RPMI7951 (cell line): ENCODE results near the gene PRR36. TPM values are rescaled to one million over a fixed set of nuclear protein-coding genes. Genes with fewer than 3 reads are reported as not detected.
"Not testable (repeated sequence)": the region's sequence is repeated elsewhere in the genome, so short reads cannot be mapped to it uniquely, and the experiment has no call there.

ENCODE experiments used
- DNase-seq: peaks from one replicate; pipeline ENCODE4 v3.0.0-alpha.2; 2012; ENCODE audit warnings: low read depth
- total RNA-seq: library from RNA; depleted of rRNA; stranded (reverse); fragments of >200 nt; shearing (Covaris generic); gene quantifications from 2 replicates; pipeline ENCODE4 v1.2.3, GENCODE V29; 2014

Gene PRR36
- total RNA-seq, 1 experiment from 2014 or later, result not detected

DNA sequence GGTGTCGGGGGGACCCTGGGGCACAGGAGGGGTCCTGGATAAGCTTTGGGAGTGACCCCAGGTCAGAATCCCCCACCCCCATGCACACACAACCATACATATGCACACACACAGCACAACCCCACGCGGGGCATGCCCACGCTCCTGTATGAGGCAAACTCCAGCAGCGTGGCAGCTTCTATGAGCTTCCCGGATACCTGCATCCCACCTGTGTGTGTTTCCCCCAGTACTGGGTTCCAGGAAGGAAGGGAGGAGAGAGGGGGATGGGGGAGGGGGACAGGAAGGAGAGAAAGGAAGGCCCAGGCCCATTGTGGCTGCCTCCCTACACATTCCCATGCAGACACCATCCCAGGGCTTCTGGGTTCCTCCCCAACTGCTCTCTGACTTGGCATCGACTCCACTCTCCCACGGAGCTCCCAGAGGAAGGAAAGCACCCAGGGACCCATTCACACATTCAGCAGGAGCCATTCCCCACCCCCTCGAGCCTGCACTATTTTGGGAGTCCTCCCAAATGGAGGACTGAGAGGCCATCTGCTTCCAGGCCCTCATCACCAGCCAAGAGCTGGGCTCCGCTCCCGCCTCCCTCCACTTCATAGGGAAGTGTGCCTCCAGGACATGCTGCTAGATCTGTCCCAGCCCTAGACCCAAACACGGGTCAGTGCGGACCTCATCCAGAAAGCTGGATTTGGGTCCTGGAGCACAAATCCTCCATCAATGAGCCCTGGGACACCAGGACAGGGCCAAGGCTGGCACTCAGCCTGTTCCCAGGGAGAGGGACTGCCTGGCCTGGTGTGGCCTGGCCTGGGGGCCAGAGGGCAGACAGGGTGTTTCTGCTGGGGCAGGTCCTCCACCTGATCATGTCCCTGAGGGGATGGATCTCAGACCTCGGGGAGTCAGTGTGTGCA is 13.2 kb downstream of the PRR36 start:
- no peak for DNase-seq

DNA sequence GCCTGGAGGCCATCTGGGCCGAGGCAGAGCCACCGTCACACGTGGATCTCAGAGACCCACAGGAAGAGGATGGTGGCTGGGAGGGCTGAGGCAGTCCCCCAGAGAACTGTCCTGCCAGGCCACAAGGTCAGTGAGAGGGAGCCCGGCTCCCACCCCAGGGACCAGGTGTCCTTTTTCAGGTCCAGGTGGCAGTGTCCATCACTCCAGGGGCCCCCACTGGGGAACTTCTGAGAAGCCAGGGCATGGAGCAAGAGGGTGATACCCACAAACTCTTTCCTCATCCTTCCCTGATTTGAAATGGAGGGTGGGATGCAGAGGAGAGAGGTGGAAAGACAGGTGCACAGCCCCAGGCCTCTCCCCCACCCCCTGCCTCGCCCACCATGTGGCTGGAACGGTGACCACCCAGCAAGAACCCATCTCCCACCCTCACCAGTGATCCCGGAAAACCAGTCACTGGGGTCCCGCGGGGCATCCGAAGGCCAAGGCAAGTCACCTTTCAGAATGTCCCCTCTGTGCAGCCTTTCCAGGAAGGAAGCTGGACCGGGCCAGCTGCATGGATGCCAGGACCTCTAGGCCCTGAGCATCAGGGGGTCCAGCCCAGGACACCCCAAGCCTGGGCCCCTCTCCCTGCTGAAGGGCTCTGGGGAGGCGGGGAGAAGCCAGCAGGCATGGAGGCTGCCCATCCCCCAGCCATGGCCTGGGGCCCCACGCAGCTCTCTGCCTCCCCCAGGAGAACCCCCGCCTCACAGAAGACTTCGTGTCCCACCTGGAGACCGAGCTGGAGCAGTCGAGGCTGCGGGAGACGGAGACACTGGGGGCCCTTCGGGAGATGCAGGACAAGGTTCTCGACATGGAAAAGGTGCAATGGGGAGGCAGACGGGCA is 14.1 kb downstream of the PRR36 start:
- DNase-seq, result no peak

DNA sequence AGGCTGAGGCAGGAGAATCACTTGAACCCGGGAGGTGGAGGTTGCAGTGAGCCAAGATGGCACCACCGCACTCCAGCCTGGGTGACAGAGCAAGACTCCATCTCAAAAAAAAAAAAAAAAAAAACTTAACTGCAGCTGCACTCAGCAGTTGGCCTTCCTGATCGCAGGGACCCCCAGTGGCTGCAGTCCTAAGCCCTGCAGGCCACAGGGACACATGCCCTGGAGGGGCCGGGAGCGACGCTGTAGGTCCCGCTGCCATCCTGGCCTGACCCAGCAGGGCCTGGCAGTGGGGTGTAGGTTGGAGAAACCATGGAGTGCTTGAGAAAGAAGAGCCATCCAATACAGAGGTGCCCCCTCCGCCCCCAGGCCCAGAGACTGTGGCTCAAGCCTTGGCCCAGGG is 15.1 kb downstream of the PRR36 start:
- DNase-seq, result not testable (repeated sequence)

DNA sequence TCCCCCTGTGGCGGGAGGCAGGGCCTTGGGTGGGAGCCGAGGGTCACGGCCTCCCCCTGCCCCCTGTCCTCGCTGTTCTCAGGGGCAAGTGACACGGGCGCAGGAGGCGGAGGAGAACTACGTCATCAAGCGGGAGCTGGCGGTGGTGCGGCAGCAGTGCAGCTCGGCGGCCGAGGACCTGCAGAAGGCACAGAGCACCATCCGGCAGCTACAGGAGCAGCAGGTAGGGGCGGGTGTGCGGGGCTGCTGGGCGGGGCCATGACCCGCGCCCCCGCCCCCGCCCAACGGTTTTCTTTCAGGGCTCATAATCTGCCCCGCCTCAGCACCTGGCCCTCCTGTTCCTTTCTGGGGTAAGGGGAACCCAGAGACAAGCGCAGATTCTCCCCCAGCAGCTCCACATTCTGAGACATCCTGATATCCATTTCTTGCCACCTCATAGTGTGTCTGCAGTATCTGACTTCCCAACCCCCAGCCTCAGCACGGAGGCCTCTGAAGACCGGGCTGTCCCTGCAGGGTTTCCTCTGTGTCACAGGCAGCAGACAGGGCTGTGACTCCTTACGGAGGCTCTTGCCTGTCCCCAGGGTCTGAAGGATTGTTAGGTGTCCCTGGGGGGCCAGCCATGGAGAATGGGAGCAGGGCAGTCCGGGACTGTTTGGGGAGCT is 15.9 kb downstream of the PRR36 start:
- DNase-seq, result no peak

DNA sequence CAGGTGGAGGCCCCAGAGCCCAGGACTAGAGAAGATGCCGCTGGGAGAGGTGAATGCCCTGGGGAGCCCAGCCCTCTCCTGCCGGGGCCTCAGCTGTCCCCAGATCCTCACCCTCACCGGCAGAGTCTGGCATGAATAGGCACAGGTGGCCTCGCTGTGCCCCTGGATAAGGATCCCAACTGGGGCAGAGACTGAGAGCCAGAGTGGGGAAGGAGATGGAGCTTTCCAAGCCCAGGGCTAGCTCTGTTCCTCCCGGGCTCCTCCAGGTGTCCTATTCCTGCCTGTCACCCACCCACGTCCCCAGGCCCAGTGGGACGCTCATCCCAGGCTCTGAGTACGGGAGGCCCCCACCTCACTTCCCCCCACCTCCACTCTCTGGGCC is 16.5 kb downstream of the PRR36 start:
- no peak for DNase-seq

DNA sequence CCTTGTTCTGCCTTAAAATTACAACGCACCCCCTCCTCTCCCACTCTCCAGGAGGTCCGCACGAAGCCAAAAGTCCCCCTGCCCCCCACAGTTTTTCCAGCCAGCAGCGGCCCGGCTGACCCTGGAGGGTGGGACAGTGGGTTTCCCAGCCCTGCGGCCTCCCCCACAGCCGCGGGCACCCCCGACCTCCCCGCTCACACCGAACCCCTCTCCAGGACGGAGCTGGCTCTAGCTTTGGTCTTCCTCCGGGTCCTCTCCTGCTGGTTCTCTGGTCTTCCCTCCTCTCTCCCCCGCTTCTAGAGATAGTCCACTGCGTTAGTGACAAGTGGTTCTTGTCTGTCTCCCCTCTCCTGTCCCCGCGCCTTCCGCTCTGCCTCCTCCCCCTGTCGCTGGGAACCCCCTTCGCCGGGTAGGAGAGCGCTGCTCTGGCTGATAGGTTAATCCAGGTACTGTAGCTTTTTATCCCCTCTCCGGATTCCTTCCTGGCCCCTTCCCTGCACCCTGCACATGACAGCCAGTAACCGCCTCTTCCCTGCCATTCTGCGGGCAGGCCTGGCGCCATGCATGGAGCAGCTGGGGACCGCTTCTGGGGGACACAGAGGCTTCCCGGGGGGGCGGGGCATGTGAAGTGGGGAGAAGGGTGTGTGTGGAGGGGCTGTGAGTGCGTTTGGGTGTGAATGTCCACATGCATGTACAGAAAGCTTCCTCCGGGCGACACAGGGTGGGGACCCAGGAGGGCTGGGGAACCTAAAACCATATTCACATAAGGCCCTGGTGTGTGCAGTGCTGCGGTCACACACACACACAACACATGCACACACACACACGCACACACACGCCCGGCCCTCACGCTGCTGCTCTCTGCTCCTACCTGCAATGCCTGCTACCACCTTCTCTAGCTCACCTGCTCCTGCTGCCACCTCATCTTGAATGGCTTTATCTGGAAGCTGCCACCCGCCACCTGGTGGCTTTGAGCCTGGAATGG is 17.2 kb downstream of the PRR36 start:
- DNase-seq, result no peak

DNA sequence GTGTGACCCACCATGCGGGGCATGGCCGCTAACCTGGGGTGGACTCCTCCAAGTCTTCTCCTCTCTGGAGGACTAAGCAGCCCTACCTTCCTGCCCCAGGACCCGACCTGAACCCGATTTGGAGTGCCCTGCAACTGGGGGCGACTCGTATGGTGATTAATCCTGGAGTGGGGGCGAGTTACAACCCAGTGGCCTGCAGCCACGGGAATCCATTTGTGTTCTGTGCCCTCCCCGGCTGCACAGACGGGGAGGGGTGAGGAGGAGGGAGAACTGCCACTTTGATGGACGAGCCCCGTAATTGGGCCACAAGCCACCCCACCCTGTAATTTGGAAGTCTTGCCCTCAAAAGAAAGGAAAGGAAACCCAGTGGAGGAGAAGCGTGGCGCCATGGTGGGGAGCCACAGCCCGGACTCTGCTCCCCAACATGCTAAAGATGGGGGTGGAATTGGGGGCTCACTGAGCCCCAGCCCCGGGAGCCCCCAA is 18.0 kb downstream of the PRR36 start:
- DNase-seq, result no peak

DNA sequence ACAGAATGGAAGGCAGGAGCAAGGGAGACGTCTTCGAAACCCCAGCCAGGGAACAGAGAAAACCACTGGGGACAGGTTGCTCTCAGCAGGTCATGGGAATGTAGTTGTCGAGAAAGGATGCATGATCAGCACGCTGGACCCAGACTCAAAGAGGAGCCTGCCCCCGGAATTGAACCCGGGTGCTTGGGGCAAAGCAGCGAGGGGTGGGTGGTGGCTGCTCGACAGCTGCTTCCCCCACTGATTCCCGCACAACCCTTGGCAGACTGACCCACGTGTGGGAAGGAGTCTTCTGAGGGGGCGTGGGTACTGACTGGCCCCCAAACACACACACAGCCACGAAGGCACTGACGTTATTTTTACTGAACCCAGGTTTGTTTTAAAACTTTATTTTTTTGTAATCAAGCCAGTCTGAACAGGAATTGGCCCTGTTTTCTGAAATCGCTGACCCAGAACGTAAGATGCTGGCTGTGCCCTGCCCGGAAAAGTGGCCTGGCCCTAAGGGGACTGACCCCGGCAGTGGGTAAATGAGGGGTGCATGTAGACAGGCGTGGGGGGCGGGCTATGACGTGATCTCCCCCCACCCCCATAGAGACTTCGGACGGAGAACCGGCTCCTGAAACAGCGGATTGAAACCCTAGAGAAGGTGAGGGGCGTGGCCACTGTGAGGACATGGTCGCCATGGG is 18.6 kb downstream of the PRR36 start:
- no peak for DNase-seq

DNA sequence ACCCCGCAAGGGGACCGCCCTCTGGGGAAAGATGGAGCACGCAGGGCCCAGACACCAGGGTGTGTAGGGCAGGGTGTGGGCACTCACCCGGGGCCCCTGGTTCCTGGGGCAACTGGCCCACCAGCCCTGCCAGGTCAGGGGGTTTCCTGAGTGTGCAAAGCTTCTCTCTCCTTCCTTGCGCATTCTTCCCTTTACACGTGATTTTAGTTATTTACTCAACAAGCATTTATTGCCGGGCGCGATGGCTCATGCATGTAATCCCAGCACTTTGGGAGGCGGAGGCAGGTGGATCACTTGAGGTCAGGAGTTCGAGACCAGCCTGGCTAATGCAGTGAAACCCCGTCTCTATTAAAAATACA is 20.4 kb downstream of the PRR36 start:
- DNase-seq, result no peak

DNA sequence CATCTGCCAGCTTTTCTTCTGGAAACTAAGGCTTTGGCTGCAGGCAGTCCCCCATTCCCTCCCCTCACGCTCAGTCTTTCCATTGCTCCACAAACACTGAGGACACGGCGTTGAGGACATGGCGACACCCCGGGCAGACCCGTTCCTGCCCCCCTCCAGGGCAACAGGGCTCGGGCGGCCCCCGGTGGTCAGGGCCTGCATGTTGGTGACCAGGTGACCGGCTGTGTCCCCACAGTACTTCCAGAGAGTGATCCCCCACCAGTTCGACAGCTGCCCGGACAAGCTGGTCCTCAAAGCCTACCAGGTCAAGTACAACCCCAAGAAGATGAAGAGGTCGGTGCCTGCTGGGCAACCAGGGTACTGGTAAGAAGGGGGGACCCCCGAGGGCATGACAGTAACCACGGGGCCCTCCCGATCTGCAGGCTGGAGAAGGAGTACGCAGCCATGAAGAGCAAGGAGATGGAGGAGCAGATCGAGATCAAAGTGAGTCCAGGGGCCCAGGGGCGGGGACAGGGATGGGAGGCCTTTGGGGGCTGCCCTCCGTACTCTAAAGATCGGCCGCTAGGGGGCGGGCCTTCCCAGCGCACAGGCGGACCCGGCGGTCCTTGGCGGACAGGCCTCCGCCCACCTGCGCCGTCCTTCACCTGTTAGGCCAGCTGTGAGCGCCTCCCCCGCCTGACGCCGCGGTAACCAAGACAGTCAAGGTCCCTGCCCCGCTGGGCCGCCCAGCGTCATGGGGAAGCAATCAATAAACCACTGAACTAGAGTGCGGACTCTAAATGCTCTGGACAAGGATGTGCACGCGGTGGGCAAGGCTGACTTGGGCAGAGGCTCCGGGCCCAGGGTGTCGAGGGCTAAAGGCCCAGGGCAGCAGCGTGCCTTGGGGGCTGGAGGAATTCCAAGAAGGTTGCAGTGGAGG is 21.1 kb downstream of the PRR36 start:
- DNase-seq, result peak; percentile 47

DNA sequence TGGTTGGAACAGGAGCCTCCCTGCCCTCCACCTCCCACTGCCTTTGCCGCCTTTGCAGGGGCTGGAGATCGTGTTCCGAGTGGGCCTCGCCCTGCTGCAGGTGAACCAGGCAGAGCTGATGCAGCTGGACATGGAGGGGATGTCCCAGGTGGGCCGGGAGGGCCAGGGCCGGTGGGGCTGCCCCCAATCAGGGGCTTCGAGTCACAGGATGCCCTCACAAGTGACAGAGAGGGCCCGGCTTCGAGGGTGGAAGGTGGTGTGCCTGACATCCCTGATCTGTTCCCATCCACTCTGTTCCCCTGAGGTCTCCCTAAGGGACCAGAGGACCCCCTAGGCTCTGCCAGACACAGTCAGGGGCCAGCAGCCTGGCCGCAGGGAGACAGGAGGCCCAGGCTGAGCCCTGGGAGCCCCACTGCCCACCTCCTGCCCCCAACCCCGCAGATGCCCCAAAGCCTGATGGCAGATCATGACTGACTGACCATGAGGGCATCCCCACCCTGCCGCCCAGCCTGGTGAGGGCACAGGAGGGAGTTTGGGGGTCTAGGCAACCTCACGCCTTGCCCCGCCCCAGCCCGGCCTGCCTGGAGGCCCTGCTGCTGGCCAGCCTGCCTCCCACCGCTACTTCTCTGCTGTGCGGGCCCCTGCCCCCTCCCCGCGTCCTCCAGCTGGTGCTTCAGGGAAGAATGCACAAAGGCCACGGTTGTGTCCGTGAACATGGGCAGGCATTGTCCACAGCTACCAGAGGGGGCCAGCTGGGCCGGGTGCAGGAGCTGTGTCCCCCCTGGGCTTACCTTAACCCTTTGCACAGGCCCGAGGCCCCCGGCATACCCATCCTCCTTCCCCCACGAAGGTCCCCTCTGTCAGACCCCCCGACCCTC is 22.3 kb downstream of the PRR36 start:
- no peak for DNase-seq

DNA sequence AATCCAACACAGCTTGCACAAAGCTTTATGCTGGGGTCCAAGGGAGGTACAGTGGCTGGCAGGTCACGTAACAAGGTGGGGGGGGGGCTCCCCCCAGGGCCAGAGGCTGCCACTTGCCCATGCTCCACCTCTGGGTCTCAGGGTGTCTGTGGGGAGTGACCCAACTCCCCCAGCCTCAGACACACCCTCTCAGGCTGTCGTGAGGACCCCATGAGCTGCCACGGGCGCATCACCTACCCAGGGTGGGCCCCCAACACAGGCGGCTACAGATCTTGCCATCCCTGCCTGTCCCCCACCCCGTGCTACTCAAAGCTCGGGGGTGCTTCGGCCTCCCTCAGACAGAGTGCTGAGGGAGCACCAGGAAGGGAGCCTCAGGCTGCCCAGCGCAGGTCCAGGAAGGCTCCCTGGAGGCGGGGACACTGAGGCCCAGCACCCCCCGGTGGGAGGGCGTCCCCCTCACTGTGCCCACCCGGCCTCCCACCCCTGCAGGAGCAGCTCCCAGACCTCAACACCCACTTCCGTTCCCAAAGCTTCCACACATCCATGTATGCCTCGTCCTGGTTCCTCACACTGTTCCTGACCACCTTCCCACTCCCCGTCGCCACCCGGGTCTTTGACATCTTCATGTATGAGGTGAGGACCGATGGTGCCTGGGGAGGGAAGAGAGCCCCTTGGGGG is 23.1 kb downstream of the PRR36 start:
- no peak for DNase-seq

DNA sequence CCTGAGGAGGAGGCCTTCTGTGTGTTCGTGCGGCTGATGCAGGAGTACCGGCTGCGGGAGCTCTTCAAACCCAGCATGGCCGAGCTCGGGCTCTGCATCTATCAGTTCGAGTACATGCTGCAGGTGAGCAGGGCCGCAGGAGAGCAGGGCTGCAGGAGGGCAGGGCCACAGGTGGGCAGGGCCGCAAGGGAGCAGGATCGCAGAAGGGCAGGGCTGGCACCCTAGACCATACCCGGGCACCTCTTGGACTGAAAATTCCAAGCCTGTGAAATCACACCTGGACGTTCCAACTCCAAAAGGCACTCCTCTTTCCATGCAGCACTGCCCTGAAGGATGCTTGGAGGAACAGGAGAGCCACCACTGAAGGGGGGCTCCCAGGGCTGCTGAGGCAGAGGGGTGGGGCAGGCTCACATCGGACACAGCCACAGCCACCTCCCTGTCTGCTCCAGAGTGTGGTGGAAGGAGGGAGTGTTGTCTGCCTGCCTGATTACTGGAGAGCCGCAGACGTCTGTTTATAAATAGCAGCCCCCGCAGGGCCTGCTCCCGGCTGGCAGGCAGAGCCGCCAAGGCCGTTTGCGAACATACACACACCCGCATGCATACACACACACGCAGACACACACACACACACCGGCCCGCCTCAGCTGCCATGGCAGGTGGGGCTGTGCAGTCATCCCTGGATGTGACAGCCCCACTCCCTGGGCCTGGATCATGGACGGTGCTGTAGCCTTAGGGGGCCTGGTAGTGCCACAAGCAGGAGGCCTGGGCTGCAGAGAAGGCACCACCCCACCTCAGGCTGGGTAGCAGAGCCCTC is 24.0 kb downstream of the PRR36 start:
- no peak for DNase-seq

DNA sequence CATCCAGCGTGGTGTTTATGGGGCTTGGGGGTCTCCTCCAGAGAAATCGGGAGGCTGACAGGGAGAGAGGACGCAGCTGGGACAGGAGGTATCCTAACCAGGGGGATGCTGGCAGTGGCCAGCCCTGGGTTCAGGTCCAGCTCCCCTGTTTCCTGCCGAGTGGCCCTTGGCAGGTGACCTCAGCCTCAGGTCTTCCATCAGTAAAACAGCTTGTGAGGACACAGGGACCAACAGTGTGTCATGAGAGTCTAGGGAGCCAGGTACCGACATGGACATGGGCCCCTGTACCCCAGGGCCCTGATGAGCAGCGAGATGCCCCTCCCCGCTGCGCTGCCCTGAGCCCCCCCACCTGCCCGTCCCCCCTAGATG is 24.6 kb downstream of the PRR36 start:
- DNase-seq, result no peak

DNA sequence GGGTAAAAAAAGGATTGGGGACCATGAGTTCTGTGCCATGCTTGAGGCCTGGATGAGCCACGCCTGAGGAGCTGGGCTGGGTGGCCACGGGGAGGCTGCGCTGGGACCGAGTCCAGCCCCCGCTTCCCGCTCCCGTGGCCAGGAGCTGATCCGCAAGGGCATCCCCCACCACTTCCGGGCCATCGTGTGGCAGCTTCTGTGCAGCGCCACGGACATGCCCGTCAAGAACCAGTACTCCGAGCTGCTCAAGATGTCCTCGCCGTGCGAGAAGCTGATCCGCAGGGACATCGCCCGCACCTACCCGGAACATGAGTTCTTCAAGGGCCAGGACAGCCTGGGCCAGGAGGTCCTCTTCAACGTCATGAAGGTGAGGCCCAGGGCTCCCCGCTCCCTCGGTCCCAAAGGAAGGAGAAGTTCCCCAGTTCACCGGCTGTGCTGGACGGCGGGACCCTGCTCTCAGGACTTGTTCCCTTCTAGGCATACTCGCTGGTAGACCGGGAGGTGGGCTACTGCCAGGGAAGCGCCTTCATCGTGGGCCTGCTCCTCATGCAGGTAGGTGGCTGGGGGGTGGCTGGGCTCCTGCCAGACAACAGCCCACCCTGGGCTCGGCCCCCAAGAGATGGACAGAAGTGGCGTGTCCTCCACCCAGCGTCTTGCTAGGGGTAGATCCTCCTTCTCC is 25.3 kb downstream of the PRR36 start:
- DNase-seq, result no peak

DNA sequence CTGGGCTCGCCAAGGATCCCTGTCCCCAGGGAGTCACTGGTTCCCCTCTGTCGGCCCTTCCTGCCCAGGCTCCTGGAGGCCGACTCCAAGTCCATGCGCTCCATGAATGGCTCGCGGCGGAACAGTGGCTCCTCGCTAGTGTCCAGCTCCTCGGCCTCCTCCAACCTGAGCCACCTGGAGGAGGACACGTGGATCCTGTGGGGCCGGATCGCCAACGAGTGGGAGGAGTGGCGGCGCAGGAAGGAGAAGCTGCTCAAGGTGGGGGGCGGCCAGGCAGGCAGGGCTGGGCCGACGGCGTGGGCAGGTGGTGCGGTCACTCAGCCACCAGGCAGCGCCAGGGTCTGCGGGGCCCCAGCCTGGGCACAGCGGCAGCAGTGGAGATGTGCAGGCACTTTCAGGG is 26.5 kb downstream of the PRR36 start:
- DNase-seq, result no peak
